ENCODE data around the gene NKAIN4. TPM values are rescaled to one million over a fixed set of nuclear protein-coding genes. Genes with fewer than 3 reads are reported as not detected.
A peak's percentile ranks its signal among the peaks of the same experiment; 100 is the strongest.
"Not testable (repeated sequence)": the region's sequence is repeated elsewhere in the genome, so short reads cannot be mapped to it uniquely, and the experiment has no call there.

Gene NKAIN4
- total RNA-seq, 2 experiments from 2014 or later: not detected

GRCh38 chr20:63227260-63227659, 27.0 kb downstream of the NKAIN4 start:
- H3K27me3 Mint-ChIP-seq: peaks cover 36% of the 10 kb centered on the region
- H3K4me1 Mint-ChIP-seq: no peaks in the 10 kb centered on the region
- no peaks in the 10 kb centered on the region for H3K9me3 Mint-ChIP-seq (ENCODE audit: low read depth)
- DNase-seq (no peak), ATAC-seq (no peak)
- H3K4me3 Mint-ChIP-seq: no peak overlapping the region
- CTCF ChIA-PET: interaction anchor here (1.1 kb wide), 1 partner anchor 46 kb away, joined by 4 read pairs; no protein-coding TSS in a partner anchor
- no peak overlapping the region for H3K27ac Mint-ChIP-seq
- H3K36me3 Mint-ChIP-seq: no peaks in the 10 kb centered on the region

DNA sequence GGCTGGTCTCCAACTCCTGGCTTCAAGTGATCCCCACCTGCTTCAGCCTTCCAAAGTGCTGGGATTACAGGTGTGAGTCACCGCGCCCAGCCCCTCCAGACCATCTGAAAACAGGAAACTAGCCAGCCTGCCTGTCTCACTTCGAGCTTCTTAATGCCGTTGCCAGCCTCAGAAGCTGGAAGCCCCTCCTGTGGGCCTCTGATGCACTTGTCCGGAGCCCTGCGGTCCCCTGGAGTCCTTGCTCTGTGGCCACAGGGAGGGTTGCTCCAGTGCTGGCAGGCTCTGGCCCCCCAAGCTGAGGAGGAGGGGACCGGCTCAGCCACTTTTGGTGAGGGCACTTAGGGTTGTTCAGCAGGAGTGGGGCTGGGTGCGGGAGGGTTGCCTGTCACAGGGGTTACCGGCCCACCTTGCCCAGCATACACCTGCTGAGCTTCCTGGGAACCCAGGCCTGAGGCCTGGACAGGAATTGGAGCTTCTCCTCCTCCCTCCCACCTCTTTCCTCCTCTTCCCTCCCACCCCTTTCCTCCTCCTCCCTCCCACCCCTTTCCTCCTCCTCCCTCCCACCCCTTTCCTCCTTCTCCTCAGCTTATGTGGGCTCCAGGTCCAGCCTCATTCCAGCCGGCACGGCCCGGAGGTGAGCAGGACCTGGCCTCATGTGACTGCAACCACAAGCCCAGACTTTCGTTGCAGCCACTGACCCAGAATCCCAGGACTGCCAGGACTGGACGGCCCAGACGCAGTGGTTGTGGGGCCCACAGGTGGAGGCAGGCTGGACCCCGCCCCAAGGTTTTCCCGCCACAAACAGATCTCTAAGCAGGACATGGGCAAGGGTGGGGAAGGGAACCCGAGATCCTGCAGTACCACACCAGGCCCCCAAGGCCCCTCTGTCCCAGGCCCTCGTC, 28.0 kb downstream of the NKAIN4 start:
- ATAC-seq (no peak), DNase-seq (no peak)
- H3K9me3 Mint-ChIP-seq (ENCODE audit: low read depth): no peaks in the 10 kb centered on the region
- no peaks in the 10 kb centered on the region for H3K4me1 Mint-ChIP-seq
- no peak overlapping the region for H3K27ac Mint-ChIP-seq
- no peaks in the 10 kb centered on the region for H3K36me3 Mint-ChIP-seq
- peaks cover 27% of the 10 kb centered on the region for H3K27me3 Mint-ChIP-seq
- H3K4me3 Mint-ChIP-seq: no peak overlapping the region
- CTCF ChIA-PET: interaction anchor here (1.0 to 4.8 kb wide), 4 partner anchors 13 to 155 kb away, joined by 3 to 52 read pairs (median 6); partner anchors contain the start of gene YTHDF1

GRCh38 chr20:63225082-63225454, 29.2 kb downstream of the NKAIN4 start:
- Mint-ChIP-seq H3K4me1 (no peaks in the 10 kb centered on the region), H3K27ac (no peak overlapping the region), H3K27me3 (peaks cover 15% of the 10 kb centered on the region), H3K4me3 (no peak overlapping the region), H3K36me3 (no peaks in the 10 kb centered on the region), H3K9me3 (ENCODE audit: low read depth) (no peaks in the 10 kb centered on the region)
- DNase-seq (no peak), ATAC-seq (no peak)
- CTCF ChIA-PET: interaction anchor here (1.4 to 4.8 kb wide), 5 partner anchors 8 to 156 kb away, joined by 3 to 52 read pairs (median 7); partner anchors contain the start of genes BIRC7 and YTHDF1

DNA sequence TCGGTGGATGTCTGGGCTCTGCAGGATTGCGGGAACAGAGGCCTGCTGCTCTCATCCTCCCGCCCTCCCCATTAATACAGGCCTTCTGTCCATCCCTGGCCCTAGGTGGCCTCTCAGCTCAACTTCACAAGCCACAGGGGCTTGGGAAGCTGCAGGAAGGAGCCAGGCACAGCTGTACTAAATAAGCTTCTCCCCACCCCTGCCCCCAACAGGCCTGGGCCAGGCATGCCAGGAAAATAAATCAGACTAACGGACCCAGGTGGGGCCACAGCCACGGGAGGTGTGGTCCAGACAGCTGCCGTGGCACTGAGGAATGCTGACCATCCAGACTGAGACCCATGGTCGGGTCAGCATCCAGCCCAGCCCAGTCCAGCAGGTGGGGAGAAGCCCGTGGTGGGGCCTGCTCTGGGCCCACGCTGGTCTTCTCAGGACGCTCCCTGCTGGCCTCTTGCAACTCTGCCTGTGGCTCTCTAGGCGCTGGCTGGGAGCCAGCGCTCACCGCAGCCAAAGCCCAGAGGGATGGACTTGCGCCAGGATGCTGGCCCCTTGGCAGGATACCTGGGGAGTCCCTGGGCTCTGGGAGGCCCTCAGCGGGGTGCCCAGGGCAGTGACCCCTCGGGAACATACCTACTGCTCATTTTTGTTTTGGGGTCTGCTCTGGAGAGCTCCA, 29.7 kb downstream of the NKAIN4 start:
- no peak overlapping the region for H3K4me3 Mint-ChIP-seq
- H3K9me3 Mint-ChIP-seq (ENCODE audit: low read depth): no peaks in the 10 kb centered on the region
- no peaks in the 10 kb centered on the region for H3K36me3 Mint-ChIP-seq
- H3K27ac Mint-ChIP-seq: no peak overlapping the region
- H3K27me3 Mint-ChIP-seq: peaks cover 10% of the 10 kb centered on the region
- no peaks in the 10 kb centered on the region for H3K4me1 Mint-ChIP-seq
- CTCF ChIA-PET: interaction anchor here (1.1 to 4.8 kb wide), 16 partner anchors 8 to 814 kb away, joined by 3 to 52 read pairs (median 6); partner anchors contain the start of genes ARFGAP1, BIRC7 and YTHDF1
- ATAC-seq: no peak
- DNase-seq: no peak

DNA sequence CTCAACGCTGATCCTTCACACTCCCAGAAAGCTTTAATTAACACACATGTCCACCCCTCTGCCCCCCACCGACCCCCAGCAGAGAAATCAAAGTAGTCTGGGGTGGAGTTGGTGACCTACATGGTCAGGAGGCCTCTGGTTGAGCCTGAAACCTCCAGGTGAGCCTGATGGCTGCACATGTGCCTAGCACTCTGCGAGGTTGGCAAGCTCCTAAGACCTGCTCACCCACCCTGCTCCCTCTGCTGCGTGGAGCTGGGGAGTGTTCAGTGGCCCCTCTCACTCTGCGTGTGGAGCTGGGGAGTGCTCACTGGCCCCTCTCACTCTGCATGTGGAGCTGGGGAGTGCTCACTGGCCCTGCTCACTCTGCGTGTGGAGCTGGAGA, 30.4 kb downstream of the NKAIN4 start:
- Mint-ChIP-seq H3K36me3 (no peaks in the 10 kb centered on the region), H3K27me3 (peaks cover 2% of the 10 kb centered on the region), H3K9me3 (ENCODE audit: low read depth) (no peaks in the 10 kb centered on the region), H3K4me1 (no peaks in the 10 kb centered on the region), H3K27ac (no peak overlapping the region), H3K4me3 (no peak overlapping the region)
- DNase-seq: no peak
- no peak for ATAC-seq
- CTCF ChIA-PET: interaction anchor here (1.0 to 4.8 kb wide), 30 partner anchors 9 to 837 kb away, joined by 3 to 52 read pairs (median 5); partner anchors contain the start of genes ARFGAP1, BIRC7, CHRNA4 and PPDPF

- DNase-seq (peak; percentile 63), ATAC-seq (peak; percentile 35)
- no peaks in the 10 kb centered on the region for H3K9me3 Mint-ChIP-seq (ENCODE audit: low read depth)
- CTCF ChIA-PET: interaction anchor here (0.6 to 4.8 kb wide), 32 partner anchors 10 to 837 kb away, joined by 3 to 52 read pairs (median 5); partner anchors contain the start of genes ARFGAP1, BIRC7, CHRNA4 and PPDPF
- no peaks in the 10 kb centered on the region for H3K4me1 Mint-ChIP-seq
- H3K27me3 Mint-ChIP-seq: no peaks in the 10 kb centered on the region
- no peak overlapping the region for H3K27ac Mint-ChIP-seq
- no peaks in the 10 kb centered on the region for H3K36me3 Mint-ChIP-seq
- H3K4me3 Mint-ChIP-seq: no peak overlapping the region
These were observed 31.0 kb downstream of the NKAIN4 start for GRCh38 chr20:63223121-63223825.

GRCh38 chr20:63222541-63222940, 31.7 kb downstream of the NKAIN4 start:
- CTCF ChIA-PET: interaction anchor here (0.9 to 4.8 kb wide), 13 partner anchors 9 to 159 kb away, joined by 3 to 52 read pairs (median 7); partner anchors contain the start of genes ARFGAP1, BIRC7 and YTHDF1
- H3K9me3 Mint-ChIP-seq (ENCODE audit: low read depth): no peaks in the 10 kb centered on the region
- H3K4me1 Mint-ChIP-seq: no peaks in the 10 kb centered on the region
- ATAC-seq: no peak
- H3K27me3 Mint-ChIP-seq: no peaks in the 10 kb centered on the region
- no peak overlapping the region for H3K4me3 Mint-ChIP-seq
- H3K36me3 Mint-ChIP-seq: no peaks in the 10 kb centered on the region
- no peak for DNase-seq
- H3K27ac Mint-ChIP-seq: no peak overlapping the region

- H3K27me3 Mint-ChIP-seq; H3K9me3 Mint-ChIP-seq (ENCODE audit: low read depth); DNase-seq; H3K4me1 Mint-ChIP-seq; H3K27ac Mint-ChIP-seq; H3K36me3 Mint-ChIP-seq; H3K4me3 Mint-ChIP-seq; ATAC-seq: not testable (repeated sequence)
- CTCF ChIA-PET: interaction anchor here (1.1 kb wide), 1 partner anchor 12 kb away, joined by 3 read pairs; no protein-coding TSS in a partner anchor
These were observed 32.7 kb downstream of the NKAIN4 start for GRCh38 chr20:63221400-63222053.

DNA sequence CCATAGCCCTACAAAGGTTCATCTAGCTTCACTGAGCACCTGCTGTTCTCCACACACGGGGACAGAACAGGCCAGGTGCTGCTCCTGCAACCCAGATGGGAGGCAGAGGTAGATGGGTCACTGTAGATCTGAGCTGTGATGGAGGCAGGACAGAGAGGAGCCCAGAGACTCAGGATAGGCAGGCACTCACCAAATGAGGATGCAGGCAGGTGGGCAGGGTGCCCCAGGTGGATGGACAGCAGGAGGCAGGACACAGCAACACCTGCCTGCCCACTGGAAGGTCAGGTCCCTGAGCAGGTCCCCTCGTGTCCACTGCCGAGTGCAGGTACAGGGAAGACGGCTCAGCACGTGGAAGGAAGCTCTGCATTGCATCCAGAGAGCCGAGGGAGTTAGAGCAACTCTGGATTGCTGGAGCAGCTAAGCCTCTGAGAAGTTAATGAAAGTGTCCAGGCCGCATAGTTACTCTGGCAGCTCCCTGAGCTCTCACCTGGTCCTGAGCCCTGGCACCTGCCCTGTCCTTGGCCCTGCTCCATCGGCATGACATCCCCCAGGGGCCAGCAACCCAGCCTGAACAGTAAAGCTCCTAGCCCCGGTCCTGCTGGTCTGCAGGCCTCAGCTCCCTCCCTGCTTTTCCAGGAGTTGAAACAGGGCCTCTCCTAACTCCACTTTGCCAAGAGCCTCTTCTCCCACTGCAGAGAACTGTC, 33.4 kb downstream of the NKAIN4 start:
- peaks cover 6% of the 10 kb centered on the region for H3K4me1 Mint-ChIP-seq
- no peaks in the 10 kb centered on the region for H3K9me3 Mint-ChIP-seq (ENCODE audit: low read depth)
- H3K27me3 Mint-ChIP-seq: no peaks in the 10 kb centered on the region
- no peaks in the 10 kb centered on the region for H3K36me3 Mint-ChIP-seq
- ATAC-seq (no peak), DNase-seq (no peak)
- no peak overlapping the region for H3K4me3 Mint-ChIP-seq
- H3K27ac Mint-ChIP-seq: no peak overlapping the region
- CTCF ChIA-PET: interaction anchor here (1.1 kb wide), 1 partner anchor 12 kb away, joined by 3 read pairs; no protein-coding TSS in a partner anchor

DNA sequence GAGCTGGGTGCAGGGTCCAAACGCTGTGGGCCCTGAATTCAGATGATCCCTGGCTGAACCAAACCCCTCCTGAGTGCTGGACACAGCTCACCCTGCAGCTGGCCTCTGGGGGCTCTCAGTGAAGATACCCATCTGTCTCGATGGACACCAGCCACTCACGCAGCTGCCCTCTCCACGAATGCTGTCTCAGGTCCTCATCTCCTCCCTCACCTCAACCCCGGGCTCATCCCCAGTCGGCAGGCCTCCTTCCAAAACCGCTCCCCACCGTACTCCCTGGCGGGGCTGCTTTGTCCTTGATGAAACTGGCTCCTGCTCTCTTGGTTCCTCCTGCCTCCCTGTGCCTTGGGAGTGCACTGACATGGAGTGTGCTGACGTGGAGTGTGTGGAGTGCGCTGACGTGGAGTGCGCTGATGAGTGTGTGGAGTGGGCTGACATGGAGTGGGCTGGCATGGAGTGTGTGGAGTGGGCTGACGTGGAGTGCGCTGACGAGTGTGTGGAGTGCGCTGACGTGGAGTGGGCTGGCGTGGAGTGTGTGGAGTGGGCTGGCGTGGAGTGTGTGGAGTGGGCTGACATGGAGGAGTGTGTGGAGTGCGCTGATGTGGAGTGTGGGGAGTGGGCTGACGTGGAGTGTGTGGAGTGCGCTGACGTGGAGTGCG, 34.3 kb downstream of the NKAIN4 start:
- CTCF ChIA-PET: interaction anchor here (1.1 to 2.2 kb wide), 2 partner anchors 11 to 13 kb away, joined by 3 to 5 read pairs; no protein-coding TSS in a partner anchor
- no peaks in the 10 kb centered on the region for H3K27me3 Mint-ChIP-seq

GRCh38 chr20:63219447-63219821, 34.8 kb downstream of the NKAIN4 start:
- CTCF ChIA-PET: interaction anchor here (2.2 kb wide), 1 partner anchor 11 kb away, joined by 5 read pairs; no protein-coding TSS in a partner anchor
- ATAC-seq (no peak), DNase-seq (no peak)
- H3K4me1 Mint-ChIP-seq: peaks cover 17% of the 10 kb centered on the region
- no peak overlapping the region for H3K4me3 Mint-ChIP-seq
- peaks cover 10% of the 10 kb centered on the region for H3K36me3 Mint-ChIP-seq
- H3K27ac Mint-ChIP-seq: no peak overlapping the region
- no peaks in the 10 kb centered on the region for H3K9me3 Mint-ChIP-seq (ENCODE audit: low read depth)
- no peaks in the 10 kb centered on the region for H3K27me3 Mint-ChIP-seq

More for the DNA sequence above, 34.3 kb downstream of the NKAIN4 start:
- H3K36me3 Mint-ChIP-seq: peaks cover 5% of the 10 kb centered on the region
- no peaks in the 10 kb centered on the region for H3K9me3 Mint-ChIP-seq (ENCODE audit: low read depth)
- no peak for DNase-seq
- H3K4me3 Mint-ChIP-seq: no peak overlapping the region
- ATAC-seq: no peak
- H3K4me1 Mint-ChIP-seq: peaks cover 11% of the 10 kb centered on the region
- H3K27ac Mint-ChIP-seq: no peak overlapping the region

Measured in activated CD8-positive, alpha-beta memory T cell treated with anti-CD3 and anti-CD28 coated beads, Interleukin-2, amount 10 ng/mL, durations not matched to agents 7 days and 5 days (primary cell).